ENCODE results near the gene GAB2.

DNA sequence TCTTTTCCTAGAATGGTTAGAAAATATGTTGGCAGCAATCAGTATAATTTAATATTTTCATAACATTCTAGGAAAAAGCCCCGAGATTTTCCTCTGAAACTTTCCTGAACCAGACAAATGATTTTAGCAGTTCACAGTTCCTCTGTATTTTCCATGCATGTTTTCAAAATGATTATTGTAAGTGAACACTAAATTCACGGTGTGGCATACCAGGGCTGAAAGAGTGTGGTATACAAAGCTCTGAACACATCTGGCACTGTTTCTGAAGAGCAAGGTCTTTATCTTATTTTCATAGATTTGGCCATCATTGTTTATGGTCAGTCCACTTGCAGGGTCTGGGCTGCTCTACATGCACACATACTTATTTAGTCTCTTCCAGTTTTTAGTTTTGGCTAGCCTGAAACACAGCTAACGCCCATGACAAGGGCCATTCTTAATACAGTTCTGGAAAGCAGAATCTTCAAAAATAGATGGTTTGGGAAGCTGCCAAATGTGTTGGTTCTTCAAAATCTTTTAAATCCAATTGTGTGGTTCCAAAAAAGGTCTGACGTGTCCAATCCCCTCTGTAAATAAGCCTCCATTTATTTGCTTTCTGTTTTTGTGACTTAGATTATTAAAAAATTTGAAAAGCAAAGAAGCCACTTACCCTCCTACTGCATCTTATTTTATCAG is 7.9 kb upstream of the GAB2 start:
- TF ChIP-seq, protein P1, sequence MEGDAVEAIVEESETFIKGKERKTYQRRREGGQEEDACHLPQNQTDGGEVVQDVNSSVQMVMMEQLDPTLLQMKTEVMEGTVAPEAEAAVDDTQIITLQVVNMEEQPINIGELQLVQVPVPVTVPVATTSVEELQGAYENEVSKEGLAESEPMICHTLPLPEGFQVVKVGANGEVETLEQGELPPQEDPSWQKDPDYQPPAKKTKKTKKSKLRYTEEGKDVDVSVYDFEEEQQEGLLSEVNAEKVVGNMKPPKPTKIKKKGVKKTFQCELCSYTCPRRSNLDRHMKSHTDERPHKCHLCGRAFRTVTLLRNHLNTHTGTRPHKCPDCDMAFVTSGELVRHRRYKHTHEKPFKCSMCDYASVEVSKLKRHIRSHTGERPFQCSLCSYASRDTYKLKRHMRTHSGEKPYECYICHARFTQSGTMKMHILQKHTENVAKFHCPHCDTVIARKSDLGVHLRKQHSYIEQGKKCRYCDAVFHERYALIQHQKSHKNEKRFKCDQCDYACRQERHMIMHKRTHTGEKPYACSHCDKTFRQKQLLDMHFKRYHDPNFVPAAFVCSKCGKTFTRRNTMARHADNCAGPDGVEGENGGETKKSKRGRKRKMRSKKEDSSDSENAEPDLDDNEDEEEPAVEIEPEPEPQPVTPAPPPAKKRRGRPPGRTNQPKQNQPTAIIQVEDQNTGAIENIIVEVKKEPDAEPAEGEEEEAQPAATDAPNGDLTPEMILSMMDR (IDR thresholded peaks at IDR 0.05): no peak
- TF ChIP-seq POLR2A (IDR thresholded peaks at IDR 0.05) (no peak), POLR2AphosphoS5 (IDR thresholded peaks at IDR 0.05) (no peak)
